Measurements from ENCODE around the gene NBPF11. TPM values are rescaled to one million over a fixed set of nuclear protein-coding genes. Genes with fewer than 3 reads are reported as not detected.

NBPF11 gene
- polyA plus RNA-seq, 3 donors, result 0.46 to 18.6 (median 0.54) TPM

DNA sequence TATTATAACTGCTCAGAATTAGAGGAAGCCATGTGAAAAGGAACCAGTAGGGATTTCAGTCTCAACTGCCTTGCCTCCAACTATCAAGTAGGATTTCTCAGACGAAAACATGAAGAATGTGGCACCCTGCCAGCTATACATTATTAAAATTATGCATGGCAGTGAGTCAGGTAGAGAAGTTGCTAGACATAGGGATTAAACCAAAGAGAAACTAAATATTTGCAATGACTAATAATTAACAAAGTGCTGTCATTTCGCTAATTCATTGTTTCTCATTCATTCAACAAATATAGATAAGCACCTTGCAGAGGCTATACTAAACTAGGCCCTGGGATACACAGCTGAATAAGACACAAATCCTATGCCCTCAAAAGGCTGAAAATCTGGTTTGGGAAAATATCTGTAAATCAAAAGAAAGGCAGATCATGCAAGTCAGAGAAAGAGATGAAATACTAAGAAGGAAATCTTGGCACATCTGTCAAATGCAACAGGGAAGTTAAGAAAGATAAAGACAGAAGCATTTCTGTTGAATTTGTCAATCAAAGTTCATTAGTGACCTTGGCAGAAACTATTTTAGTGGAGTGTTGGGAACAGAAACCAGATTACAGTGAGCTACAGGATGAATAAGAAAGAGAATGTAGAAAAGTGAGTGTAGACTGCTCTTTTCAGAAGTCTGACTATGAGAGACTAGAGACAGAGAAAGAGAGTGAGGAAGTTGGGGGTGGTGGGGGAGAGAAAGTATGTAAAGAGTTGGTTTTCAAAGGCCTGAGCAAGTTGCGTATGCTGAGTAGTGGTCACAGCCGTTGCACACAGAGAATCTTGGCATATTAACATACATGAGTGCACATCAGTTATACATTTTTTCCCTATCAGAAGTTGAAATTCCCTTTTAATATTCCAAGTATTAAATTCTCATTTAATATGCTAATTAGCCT lies 14.7 kb upstream of the NBPF11 start:
- H3K4me1 Mint-ChIP-seq, result peaks cover 5% of the 10 kb centered on the region
- DNase-seq, result no peak
- peaks cover 0 to 1% (median 0%) of the 10 kb centered on the region in 3 donors for H3K27me3 Mint-ChIP-seq (ENCODE audit: low read depth in 3 of 3)
- H3K4me2 ChIP-seq (replicated peaks; ENCODE audit: extremely low read depth, low read length, poor library complexity, severe bottlenecking), result no peak overlapping the region
- no peak overlapping the region for H3K27ac Mint-ChIP-seq
- H3K9ac ChIP-seq (ENCODE audit: insufficient read depth, low read length, poor library complexity, severe bottlenecking), result no peak overlapping the region
- no peaks in the 10 kb centered on the region for H3K4me1 ChIP-seq (ENCODE audit: control insufficient read depth in 1 of 2, insufficient read depth in 2 of 2, low read length in 2 of 2)
- no CpG with 5 or more reads among the region's 4 CpGs for WGBS (ENCODE audit: insufficient coverage)
- no peaks in the 10 kb centered on the region for H3K79me2 ChIP-seq (ENCODE audit: insufficient read depth, low read length)
- H3K27ac ChIP-seq (ENCODE audit: low read depth in 1 of 2, low read length in 2 of 2), result no peak overlapping the region
- H3K27me3 ChIP-seq (ENCODE audit: control insufficient read depth in 2 of 2, insufficient read depth in 2 of 2, low read length in 2 of 2), result no peaks in the 10 kb centered on the region
- no peaks in the 10 kb centered on the region for H3K9me3 Mint-ChIP-seq
- H3K4me3 ChIP-seq (replicated peaks in 1 of 3; ENCODE audit: low read depth in 2 of 3, low read length in 3 of 3), result no peak overlapping the region
- intact Hi-C loops (cut with micrococcal nuclease), result no loop called here
- no peaks in the 10 kb centered on the region for H3K36me3 ChIP-seq (replicated peaks in 1 of 2; ENCODE audit: control insufficient read depth in 1 of 2, insufficient read depth in 2 of 2, low read length in 2 of 2)
- no peak overlapping the region for H2AFZ ChIP-seq (ENCODE audit: insufficient read depth, low read depth, low read length, poor library complexity, severe bottlenecking)
- no peaks in the 10 kb centered on the region for H4K20me1 ChIP-seq (ENCODE audit: insufficient read depth, low read length)
- TF ChIP-seq, protein P1, sequence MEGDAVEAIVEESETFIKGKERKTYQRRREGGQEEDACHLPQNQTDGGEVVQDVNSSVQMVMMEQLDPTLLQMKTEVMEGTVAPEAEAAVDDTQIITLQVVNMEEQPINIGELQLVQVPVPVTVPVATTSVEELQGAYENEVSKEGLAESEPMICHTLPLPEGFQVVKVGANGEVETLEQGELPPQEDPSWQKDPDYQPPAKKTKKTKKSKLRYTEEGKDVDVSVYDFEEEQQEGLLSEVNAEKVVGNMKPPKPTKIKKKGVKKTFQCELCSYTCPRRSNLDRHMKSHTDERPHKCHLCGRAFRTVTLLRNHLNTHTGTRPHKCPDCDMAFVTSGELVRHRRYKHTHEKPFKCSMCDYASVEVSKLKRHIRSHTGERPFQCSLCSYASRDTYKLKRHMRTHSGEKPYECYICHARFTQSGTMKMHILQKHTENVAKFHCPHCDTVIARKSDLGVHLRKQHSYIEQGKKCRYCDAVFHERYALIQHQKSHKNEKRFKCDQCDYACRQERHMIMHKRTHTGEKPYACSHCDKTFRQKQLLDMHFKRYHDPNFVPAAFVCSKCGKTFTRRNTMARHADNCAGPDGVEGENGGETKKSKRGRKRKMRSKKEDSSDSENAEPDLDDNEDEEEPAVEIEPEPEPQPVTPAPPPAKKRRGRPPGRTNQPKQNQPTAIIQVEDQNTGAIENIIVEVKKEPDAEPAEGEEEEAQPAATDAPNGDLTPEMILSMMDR (IDR thresholded peaks at IDR 0.05), result no peak
- no peaks in the 10 kb centered on the region for H3K36me3 Mint-ChIP-seq
- no peak overlapping the region for H3K4me3 Mint-ChIP-seq
- no peaks in the 10 kb centered on the region for H3K9me3 ChIP-seq (replicated peaks in 1 of 2; ENCODE audit: control insufficient read depth in 1 of 2, insufficient read depth in 1 of 2, low read length in 2 of 2)

DNA sequence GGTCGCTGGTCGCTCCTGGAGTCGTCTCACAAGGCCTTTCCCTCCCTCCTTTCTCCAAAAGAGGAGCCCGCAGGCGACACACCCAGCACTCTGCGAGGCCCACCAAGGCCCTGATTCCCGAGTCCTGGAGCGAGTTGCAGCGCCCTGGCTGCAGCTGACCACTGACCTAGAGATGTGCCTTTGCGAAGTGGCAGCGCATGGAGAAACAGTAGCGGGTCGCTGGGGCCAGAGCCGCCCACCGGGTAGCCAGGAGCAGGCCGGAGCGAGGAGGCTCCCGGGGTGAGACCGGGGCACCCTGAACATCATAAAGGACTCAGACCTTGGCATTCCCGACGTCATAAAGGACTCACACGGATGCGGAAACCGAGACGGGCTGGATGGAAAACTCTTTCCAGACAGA lies 10.3 kb upstream of the NBPF11 start:
- Histone ChIP-seq H3K4me2 (replicated peaks; ENCODE audit: extremely low read depth, low read length, poor library complexity, severe bottlenecking) (no peak overlapping the region), H3K36me3 (replicated peaks in 1 of 2; ENCODE audit: control insufficient read depth in 1 of 2, insufficient read depth in 2 of 2, low read length in 2 of 2) (no peaks in the 10 kb centered on the region), H2AFZ (ENCODE audit: insufficient read depth, low read depth, low read length, poor library complexity, severe bottlenecking) (no peak overlapping the region), H3K27ac (ENCODE audit: low read depth in 1 of 2, low read length in 2 of 2) (no peak overlapping the region), H3K27me3 (ENCODE audit: control insufficient read depth in 2 of 2, insufficient read depth in 2 of 2, low read length in 2 of 2) (peaks cover 12 to 20% of the 10 kb centered on the region in 2 donors), H3K9ac (ENCODE audit: insufficient read depth, low read length, poor library complexity, severe bottlenecking) (no peak overlapping the region), H3K4me3 (replicated peaks in 1 of 3; ENCODE audit: low read depth in 2 of 3, low read length in 3 of 3) (no peak overlapping the region), H3K9me3 (replicated peaks in 1 of 2; ENCODE audit: control insufficient read depth in 1 of 2, insufficient read depth in 1 of 2, low read length in 2 of 2) (peaks cover 0 to 5% of the 10 kb centered on the region in 2 donors), H3K79me2 (ENCODE audit: insufficient read depth, low read length) (no peaks in the 10 kb centered on the region), H4K20me1 (ENCODE audit: insufficient read depth, low read length) (no peaks in the 10 kb centered on the region), H3K4me1 (ENCODE audit: control insufficient read depth in 1 of 2, insufficient read depth in 2 of 2, low read length in 2 of 2) (peaks cover 0 to under 1% of the 10 kb centered on the region in 2 donors)
- Mint-ChIP-seq H3K4me3 (no peak overlapping the region), H3K4me1 (peaks cover 11% of the 10 kb centered on the region), H3K27me3 (ENCODE audit: low read depth in 3 of 3) (peaks cover 24 to 28% (median 25%) of the 10 kb centered on the region in 3 donors), H3K9me3 (peaks cover 0 to 12% (median 4%) of the 10 kb centered on the region in 7 donors), H3K27ac (no peak overlapping the region), H3K36me3 (peaks cover 3 to 4% of the 10 kb centered on the region in 2 donors)
- intact Hi-C loops (cut with micrococcal nuclease), result no loop called here
- over 99% methylated on average over 24 of the region's 25 CpGs for WGBS (ENCODE audit: insufficient coverage)
- TF ChIP-seq, protein P1 (IDR thresholded peaks at IDR 0.05), result no peak
- no peak for DNase-seq

Measured in CD14-positive monocyte (primary cell).